Activated CD8-positive, alpha-beta memory T cell treated with anti-CD3 and anti-CD28 coated beads, Interleukin-2, amount 50 U/mL, for 48 hours (primary cell): Measurements from ENCODE around the gene WDR7.

Source experiments
- DNase-seq: peaks from one replicate; pipeline ENCODE4 v3.0.0-alpha.2; 2020

WDR7 gene

DNA sequence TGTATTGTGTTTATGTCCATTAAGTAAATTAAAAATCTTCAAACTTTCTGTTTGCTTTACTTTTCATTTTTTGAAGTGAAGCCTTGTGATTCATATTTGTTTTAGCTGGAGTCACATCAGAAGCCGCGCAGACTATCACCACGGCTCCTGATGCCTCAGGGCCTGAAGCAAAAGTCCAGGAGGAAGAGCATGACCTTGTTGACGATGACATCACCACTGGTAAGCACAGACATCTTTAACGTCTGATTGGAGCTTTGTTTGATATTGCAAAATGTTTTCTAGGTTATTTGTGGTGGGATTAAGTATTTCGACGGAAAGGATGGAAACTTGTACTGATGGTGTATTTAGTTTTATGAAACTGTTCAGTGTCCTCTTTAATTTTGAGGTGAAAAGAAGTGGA, 164.8 kb downstream of the WDR7 start:
- no peak for DNase-seq

DNA sequence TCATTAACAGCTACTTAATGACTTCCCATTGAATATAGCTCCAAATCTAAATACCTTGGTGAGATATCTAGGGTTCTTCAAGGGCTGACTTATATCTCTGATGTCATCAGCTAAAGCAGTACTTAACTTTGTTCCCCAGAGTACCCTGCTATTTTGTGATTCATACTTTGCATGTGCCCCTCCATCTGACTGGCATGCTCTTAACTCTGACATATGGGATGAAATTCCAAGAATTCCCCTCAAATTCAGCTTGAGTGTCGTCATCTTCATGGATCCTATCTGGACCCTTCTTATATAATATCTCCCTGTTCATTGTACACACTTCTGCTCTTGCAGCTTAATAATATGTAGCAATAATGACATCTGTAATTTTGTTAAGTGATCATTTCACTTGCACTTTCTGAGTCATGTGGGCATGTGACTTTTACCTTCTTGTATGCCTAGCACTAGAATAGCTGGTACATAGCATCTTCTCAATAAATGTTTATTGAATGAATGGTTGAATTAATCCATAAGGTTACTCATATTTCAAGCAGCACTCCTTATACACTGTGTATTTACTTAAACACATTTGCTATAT, 172.9 kb downstream of the WDR7 start:
- DNase-seq, result no peak

DNA sequence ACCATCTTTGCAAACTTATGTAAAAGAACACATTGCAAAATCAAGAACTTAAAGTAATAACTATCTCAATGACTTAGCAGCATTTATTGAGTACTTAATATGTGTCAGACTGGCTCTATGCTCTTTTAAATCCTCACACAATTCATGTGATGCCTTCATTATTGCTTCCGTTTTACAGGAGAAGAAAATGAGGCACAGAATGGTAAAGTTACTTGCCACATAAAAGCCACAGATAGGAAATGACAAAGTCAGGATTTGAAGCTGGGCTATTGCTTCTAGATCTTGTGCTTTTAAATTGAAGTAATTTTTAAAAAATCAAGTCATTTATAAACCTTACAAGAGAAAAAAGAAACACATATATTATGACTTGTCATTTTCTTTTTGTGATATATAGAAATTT, 174.2 kb downstream of the WDR7 start:
- no peak for DNase-seq

DNA sequence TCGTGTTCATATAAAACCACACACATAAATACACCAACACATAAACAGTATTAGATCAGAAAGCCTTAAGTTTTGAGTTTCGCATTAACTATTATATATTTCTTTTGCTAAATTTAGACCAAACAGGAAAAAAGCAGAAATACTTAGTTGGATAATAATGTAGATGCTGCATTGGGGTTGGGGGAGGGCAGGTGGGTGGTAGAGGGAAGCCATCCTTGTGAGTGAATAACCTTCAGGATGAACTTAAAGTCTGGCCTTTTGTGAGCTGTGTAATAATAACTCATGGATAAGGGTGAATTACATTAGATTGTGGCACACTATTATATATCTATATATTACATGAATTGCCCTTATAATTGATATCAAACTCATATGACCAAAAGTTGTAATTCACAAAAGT, 174.7 kb downstream of the WDR7 start:
- DNase-seq, result no peak

DNA sequence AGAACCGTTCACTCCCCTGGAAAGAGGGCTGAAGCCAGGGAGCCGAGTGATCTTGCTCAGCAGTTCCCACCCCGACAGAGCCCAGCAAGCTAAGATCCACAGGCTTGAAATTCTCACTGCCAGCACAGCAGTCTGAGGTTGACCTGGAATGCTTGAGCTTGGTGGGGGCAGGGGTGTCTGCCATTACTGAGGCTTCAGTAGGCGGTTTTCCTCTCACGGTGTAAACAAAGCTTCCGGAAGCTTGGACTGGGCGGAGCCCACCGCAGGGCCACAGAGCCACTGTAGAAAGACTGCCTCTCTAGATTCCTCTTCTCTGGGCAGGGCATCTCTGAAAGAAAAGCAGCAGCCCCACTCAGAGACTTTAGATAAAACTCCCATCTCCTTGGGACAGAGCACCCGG, 180.8 kb downstream of the WDR7 start:
- no peak for DNase-seq

DNA sequence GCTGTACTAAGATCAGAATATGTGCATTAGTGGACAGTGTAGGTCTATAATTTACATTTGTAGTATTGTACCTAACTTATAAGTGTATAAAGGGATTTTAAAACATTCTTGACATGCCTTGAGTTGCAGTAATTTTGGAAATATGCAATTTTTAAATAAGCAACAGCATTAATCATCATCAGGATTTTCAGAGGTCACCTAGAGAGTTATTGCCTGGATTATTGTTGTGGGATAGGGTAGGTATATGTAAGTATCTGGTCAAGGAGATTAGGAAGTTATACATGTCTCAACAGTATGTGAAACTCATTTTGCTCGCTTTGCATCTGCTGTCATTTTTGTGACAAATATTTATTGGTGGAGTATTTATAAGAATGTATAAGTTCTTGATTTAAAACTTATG, 184.2 kb downstream of the WDR7 start:
- no peak for DNase-seq

DNA sequence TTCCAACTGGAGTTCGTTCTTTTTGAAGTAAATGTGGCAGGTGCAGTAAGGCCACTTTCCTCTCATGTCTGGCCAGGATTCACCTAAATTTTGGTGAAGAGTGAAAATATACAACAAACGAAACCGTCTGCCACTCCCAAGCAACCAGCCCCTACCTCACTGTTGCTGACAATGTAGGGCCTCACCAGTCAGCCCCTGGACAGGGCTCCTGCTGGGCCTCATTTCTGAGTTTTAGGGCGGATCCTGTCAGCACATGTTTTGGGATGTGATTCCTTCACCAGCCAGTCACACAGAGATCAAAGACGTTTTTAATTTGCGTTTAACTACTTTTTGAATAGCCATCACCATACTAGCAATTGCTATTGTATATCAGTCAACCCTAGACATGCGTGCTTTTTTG, 185.0 kb downstream of the WDR7 start:
- no peak for DNase-seq

DNA sequence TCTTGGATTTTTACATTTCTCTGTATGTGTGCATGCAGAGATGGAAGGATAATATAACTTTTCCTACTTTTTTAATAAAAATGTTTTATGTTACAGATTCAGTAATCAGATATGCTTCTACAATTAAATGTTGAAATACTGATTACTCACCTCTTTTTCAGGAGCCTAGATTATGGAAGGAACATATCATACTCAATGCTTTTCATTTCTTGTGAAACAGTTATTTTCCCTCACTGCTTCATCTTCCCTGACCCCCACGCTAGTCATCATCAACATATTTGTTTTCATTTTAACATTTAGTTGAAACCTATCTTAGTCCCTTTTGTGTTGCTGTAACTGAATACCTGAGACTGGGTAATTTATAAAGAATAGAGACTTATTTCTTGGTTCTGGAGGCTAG, 190.7 kb downstream of the WDR7 start:
- DNase-seq, result no peak

DNA sequence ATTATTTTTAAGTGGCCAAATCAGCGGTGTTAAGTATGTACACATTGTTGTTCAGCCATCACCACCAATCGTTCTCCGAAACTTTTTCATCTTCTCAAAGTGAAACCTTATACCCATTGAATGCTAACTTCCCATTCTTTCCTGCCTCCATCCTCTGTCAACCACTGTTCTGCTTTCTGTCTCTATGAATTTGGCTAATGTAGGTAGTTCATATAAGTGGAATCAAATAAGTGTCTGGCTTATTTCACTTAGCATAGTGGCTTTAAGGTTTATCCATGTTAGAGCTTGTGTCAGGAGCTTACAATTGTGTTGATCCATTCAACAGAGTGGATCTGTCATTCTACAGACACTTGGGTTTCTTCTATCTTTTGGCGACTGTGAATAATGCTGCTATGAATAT, 192.1 kb downstream of the WDR7 start:
- no peak for DNase-seq

DNA sequence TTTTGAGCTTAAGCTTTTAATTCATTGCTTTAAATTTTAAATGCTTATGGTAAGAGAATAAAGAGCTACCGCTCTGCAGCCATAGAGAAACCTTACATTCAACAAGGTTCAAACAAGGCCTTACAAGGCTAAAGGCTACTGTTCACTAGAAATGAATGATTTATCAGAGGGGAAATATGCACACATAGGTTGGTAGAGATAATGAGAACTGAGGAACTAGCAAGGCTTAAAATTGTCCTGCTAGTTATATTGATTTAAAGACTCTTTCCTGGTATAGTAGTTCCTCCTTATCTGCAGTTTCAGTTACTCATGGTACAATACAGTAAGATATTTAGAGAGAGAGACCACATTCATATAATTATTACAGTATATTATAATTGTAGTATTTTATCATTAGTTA, 193.4 kb downstream of the WDR7 start:
- no peak for DNase-seq

DNA sequence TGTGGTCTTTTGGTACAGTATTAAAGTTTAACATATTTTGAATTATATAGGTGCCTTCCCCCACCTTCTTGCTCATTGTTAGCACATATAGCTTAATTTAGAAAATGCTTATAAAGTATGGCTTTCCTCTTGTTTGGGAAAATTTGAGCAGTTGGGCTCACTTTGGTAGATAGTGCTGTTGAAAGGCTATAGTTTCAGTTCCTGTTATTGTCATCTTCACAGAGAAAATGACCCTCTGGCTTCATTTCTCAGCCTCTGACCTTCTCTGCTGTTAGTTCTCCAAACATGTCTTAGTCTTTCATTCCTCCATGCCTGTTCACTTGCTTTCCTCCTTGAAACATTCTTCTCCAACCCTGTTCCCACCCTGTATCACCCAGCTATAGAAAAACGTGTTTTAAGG, 200.6 kb downstream of the WDR7 start:
- no peak for DNase-seq

DNA sequence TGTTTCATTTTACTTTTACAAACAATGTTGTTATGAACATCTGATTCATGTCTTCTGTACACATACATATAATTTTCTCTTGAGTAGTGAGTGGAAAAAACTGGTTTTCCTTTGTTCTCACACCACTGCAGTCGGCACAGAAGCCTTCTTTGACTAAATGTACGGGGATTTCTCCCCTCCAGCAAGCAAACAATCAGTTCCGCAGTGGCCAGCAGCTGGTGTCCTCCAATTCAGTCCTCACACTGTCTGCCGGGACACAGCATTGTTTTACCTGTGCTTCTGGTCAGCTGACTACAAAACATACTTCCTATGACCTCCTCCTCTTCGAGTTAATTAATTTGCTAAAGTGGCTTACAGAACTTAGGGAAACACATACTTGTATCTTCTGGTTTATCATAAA, 202.8 kb downstream of the WDR7 start:
- no peak for DNase-seq

DNA sequence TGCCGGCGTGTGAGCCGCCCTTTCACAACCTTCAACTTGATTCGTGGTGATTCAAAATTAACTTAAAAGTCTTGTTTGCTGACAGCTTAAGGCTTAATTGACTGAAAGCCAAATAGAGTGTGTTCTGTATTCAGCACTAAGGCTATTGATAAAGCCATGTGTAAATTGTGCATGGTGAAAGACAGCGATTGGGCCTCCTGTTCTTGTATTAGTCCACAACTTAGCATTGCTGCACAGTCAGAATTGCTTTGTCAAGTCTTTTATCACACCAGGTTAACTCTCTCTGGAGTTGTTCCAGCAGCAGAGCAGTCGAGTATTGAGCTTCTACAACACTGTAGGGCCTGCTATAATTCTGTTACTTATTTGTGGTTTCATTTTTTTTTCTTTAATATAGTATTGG, 210.1 kb downstream of the WDR7 start:
- no peak for DNase-seq

DNA sequence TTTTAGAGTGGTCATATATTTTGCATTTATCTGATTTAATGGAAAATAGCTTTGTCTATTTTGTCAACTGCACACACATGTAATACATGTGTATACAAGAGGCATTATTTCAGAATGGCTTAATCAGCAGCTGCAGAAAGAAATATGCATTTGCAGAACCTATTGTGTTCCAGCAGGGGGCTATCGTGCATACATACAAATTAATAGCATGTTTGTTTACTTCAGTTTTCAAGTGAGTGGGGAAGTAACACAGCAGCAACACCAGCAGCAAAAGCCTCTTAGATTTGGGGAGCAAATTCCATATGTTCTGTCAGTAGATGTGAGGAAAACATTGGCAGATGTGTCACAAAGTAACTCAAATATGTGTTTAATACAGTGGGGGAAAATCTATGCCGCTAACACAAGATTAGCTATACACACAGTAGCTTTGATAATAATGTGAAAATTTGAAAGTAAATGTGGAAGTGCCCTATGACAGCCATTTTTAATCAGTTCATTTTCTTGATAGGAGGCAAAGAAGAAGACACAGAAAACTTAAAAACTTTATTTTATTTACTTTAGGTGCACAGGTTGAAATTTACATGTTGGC, 218.1 kb downstream of the WDR7 start:
- DNase-seq, result no peak

DNA sequence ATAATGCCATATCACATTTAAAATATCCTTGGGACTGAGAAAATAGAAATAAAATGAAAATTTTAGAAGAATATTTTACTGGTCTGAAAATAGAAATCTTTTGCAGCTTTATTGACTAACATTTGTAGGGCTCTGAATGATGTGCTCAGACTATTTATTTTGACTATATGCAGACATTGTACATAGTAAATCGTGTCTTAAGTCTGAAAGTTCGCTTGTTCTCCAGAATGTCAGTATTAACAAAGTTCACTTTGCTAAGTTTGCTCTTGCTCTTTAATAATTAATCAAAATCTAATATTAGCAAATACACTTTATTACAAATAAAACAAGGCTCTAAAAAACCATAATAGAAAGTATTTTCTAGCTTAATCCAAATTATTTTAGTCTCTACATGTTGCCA, 219.8 kb downstream of the WDR7 start:
- no peak for DNase-seq

DNA sequence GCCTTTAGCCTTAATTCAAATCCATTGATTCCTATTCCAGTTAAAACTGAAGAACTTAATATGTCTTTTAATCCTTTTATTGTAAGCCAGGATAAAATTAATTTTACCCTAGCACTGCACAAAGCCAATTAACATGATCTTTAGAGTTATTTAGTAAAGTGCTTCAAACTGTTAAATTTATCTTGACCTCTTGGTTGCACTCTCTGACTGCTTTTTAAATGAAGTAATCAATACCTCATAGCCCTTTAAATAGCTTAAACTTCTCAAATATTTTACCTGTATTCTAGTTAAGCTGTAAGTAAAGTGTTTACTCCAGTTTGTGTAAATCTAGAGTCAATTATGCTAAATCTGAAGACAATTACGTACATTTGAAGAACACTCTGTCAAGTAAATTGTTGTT, 221.0 kb downstream of the WDR7 start:
- no peak for DNase-seq

DNA sequence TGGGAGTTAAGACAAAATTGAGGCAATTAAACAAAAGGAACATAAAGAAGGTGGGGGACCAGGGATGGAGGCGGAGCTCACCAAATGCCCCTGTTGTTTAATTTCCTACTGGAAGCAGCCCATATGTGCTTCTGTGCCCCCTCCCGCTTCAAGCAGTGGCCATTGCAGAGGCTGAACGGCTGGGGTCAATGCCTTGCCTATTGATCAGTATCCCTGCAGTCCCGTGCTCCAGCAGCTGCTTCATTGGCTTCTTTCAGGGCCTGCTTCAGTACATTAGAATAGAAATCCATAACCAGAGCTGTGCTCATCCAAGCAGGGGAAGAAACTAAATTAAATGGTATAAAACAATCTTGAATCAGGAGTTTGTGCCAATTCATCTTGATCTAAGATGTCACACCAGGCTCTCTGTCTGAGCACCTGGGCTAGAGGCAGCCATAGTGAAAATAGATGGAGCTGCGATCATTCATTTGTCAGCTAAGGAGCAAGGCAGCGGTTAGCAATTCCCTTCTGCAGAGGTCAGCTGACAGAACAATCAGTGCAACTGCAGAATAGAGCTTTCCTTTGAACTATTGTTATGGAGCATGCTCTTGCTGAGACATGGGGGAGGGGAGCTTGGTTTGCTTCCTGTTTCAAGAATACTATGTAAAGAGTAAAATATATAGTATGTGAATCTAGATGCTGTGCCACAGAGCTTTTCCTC, 222.4 kb downstream of the WDR7 start:
- no peak for DNase-seq

DNA sequence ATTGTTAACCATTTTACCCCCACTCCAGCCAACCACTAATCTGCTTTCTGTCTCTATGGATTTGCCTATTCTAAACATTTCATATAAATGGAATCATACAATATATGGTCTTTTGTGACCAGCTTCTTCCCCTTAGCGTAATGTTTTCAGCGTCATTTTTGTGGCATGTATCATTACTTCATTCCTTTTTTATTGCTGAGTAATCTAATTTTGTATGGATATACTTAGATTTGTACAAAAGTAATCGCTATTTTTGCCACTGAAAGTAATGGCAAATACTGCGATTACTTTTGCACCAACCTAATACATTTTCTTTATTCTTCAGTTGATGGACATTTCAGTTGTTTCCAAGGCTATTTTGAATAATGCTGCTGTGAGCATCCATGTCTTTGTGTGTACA, 227.6 kb downstream of the WDR7 start:
- DNase-seq, result no peak

DNA sequence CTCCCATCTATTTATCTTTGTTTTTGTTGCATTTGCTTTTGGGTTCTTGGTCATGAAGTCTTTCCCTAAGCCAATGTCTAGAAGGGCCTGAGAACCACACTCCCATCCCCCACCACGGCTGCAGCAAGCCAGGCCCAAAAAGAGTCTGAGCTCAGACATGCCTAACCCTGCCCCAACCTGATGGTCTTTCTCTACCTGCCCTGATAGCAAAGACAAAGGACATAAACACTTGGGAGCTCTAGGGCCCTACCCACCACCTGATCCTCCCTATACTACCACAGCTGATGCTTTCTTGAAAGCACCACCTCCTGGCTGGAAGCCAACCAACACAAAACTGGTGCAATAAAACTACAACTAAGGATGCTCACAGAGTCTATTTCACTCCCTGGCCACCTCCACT, 233.4 kb downstream of the WDR7 start:
- DNase-seq, result no peak

DNA sequence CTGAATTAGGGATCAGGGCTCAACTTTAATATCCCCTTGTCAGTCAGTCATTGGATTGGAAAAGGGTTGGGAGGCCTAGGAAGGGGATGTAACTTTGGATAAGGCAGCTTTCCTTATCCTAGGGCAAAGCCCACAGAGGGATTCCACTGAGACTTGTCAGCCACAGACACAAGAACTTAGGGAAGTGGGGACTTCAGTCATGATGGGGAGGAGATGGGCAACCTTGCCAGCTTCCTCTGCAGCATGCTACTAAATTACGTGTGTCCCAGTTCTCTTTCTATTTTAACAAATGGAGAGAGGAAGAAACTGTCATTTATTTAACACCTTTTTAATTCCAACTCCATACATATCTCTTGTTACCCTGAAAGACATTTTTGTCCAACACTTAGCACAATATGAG, 237.8 kb downstream of the WDR7 start:
- no peak for DNase-seq

DNA sequence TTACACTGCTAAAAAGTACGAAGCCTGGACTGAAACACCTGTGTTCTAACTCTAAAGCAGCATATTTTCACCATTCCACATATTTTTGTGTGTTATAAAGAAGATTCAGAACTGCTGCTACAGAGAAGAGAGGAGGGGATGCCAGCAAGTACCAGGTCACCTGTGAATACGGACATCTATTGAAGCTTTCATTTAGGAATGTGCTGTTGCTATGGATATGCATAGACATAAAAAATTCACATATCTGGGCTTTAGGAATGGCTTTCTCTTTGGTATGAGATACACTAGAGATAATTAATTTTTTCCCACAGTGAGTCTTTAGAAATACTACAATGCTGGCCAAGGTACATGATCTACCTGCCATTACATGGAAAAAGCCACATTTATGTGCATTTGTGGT, 238.5 kb downstream of the WDR7 start:
- no peak for DNase-seq

DNA sequence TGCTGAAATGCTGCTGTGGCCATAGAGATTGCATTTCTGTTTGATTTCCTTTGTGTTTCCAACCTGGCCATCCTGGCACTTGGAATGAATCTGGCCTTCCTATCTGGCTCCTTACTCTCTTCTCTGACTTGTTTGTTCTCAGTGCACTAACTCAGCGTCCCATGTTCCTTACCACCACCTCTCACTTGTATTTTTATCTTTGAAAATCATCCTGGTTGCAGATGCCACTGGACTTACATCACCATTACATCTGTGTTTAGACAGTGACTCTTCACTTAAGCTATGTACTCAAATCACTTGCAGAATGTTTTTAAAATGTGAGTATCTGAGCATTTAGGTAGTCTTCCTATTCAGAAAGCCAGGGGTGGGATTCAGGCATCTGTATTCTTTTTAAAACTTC, 239.5 kb downstream of the WDR7 start:
- no peak for DNase-seq

DNA sequence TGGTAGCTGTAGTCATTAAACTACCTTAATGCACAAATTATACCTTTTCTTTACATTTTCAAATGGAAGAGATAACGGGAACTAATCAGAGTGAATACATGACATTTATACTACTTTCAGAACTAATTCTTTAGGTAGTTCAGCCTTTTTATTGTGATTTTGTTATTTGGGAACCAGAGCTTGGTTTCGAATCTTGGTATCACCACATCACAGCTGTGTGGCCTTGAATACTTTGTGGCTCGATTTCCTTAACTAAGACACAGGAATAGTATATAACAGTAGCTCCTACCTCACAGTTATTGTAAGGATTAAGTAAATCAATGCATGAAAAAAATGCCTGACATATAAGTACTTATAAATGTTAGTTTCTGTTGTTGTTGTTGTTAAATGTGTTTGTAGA, 240.0 kb downstream of the WDR7 start:
- DNase-seq, result no peak

DNA sequence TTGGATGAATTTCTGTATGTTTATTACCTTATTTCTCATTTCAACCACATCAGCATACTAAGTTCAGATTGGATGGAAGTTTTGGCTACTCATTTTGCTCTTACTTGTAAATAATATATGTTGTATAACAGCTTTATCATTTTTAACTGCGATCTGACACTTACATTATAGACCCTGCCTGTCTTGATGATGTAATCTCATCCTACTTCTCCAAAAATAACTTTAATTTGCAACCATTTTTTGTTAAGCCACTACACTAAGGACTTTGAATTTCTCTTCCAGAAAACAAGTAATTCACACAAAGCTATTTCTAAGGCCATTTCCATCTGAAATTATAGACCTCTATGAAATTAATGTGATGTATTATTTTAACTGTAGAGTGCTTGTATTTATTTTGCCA, 240.7 kb downstream of the WDR7 start:
- no peak for DNase-seq

DNA sequence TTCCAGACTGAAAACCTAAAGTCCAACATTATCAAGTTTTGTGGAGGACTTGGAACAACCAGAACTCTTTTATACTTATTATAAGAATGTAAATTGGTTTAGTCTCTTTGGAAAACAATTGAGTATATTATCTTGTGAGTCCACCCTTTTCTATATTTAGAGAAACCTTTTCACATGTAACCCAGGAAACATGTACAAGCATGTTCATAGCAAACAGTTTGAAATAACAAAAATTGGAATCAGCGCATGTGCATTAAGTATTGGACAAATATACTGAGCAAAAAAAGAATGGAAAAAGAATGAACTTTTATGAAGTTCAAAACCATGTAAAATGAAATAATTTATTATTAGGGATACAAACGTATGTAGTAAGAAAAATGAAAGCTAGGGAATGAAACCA, 246.0 kb downstream of the WDR7 start:
- DNase-seq, result no peak
